ENCODE results near the gene ISYNA1.
"Not testable (repeated sequence)": the region's sequence is repeated elsewhere in the genome, so short reads cannot be mapped to it uniquely, and the experiment has no call there.

DNA sequence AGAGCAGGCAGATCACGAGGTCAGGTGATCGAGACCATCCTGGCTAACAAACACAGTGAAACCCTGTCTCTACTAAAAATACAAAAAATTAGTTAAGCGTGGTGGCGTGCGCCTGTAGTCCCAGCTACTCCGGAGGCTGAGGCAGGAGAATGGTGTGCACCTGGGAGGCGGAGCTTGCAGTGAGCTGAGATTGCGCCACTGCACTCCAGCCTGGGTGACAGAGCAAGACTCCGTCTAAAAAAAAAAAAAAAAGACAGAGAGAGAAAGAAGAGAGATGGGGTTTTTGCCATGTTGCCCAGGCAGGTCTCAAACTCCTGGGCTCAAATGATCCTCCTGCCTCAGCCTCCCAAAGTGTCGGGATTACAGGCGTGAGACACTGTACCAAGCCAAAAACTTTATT is 32.2 kb downstream of the ISYNA1 start:
- not testable (repeated sequence) for TF ChIP-seq CTCF (IDR thresholded peaks at IDR 0.05; ENCODE audit: low read length); EZH2 (IDR thresholded peaks at IDR 0.05; ENCODE audit: borderline replicate concordance, low read length)
